Measurements from ENCODE around the gene OGFOD3. TPM values are rescaled to one million over a fixed set of nuclear protein-coding genes. Genes with fewer than 3 reads are reported as not detected.

OGFOD3 gene
- total and polyA plus RNA-seq, 9 donors: 17.2 to 25.9 (median 23.2) TPM

Other genes with a start within 250 kb of the OGFOD3 start
- gene CCDC57, start 205.7 kb downstream of the OGFOD3 start, total RNA-seq: 15.7 TPM
- gene CCDC57, start 205.7 kb downstream of the OGFOD3 start, polyA plus RNA-seq (ENCODE audit: insufficient read depth in 1 of 8, insufficient read length in 8 of 8, low replicate concordance in 1 of 8): 10 to 100 TPM; 18.1 to 37.4 (median 30.8) TPM
- gene SLC16A3, start 189.5 kb downstream of the OGFOD3 start, total RNA-seq: 21.9 TPM
- gene SLC16A3, start 189.5 kb downstream of the OGFOD3 start, polyA plus RNA-seq (ENCODE audit: insufficient read depth in 1 of 8, insufficient read length in 8 of 8, low replicate concordance in 1 of 8): 10 to 100 TPM; 21.9 to 47.3 (median 33.4) TPM
- 15.0 TPM for gene CSNK1D, start 144.9 kb downstream of the OGFOD3 start, total RNA-seq
- 10 to 100 TPM; 63.2 to 82.2 (median 73.2) TPM for gene CSNK1D, start 144.9 kb downstream of the OGFOD3 start, polyA plus RNA-seq (ENCODE audit: insufficient read depth in 1 of 8, insufficient read length in 8 of 8, low replicate concordance in 1 of 8)
- gene CD7, start 101.0 kb downstream of the OGFOD3 start, total RNA-seq: 0.22 TPM
- gene CD7, start 101.0 kb downstream of the OGFOD3 start, polyA plus RNA-seq (ENCODE audit: insufficient read depth in 1 of 8, insufficient read length in 8 of 8, low replicate concordance in 1 of 8): 1 to 10 TPM in 2 of 8 donors, under 1 TPM in 6; 0.24 to 1.4 (median 0.69) TPM
- 5.3 TPM for gene SECTM1, start 84.8 kb downstream of the OGFOD3 start, total RNA-seq
- gene SECTM1, start 84.8 kb downstream of the OGFOD3 start, polyA plus RNA-seq (ENCODE audit: insufficient read depth in 1 of 8, insufficient read length in 8 of 8, low replicate concordance in 1 of 8): 1 to 10 TPM; 2.6 to 6.3 (median 3.6) TPM
- 0.09 TPM for gene TEX19, start 59.3 kb downstream of the OGFOD3 start, total RNA-seq
- gene TEX19, start 59.3 kb downstream of the OGFOD3 start, polyA plus RNA-seq (ENCODE audit: insufficient read depth in 1 of 8, insufficient read length in 8 of 8, low replicate concordance in 1 of 8): under 1 TPM in 7 of 8 donors, not detected in 1; 0.07 to 0.17 (median 0.09) TPM
- 2.2 TPM for gene UTS2R, start 46.8 kb downstream of the OGFOD3 start, total RNA-seq
- gene UTS2R, start 46.8 kb downstream of the OGFOD3 start, polyA plus RNA-seq (ENCODE audit: insufficient read depth in 1 of 8, insufficient read length in 8 of 8, low replicate concordance in 1 of 8): 10 to 100 TPM in 4 of 8 donors, 1 to 10 TPM in 4; 4.8 to 16.5 (median 8.9) TPM
- 12.9 TPM for gene HEXD, start 239 bp downstream of the OGFOD3 start, total RNA-seq
- gene HEXD, start 239 bp downstream of the OGFOD3 start, polyA plus RNA-seq (ENCODE audit: insufficient read depth in 1 of 8, insufficient read length in 8 of 8, low replicate concordance in 1 of 8): 10 to 100 TPM; 16.2 to 29.7 (median 21.2) TPM
- gene CYBC1, start 32.2 kb upstream of the OGFOD3 start, total RNA-seq: 28.9 TPM
- 10 to 100 TPM; 30.7 to 53.5 (median 35.2) TPM for gene CYBC1, start 32.2 kb upstream of the OGFOD3 start, polyA plus RNA-seq (ENCODE audit: insufficient read depth in 1 of 8, insufficient read length in 8 of 8, low replicate concordance in 1 of 8)
- 32.1 TPM for gene NARF, start 40.2 kb upstream of the OGFOD3 start, total RNA-seq
- 10 to 100 TPM; 50.3 to 77.5 (median 56.2) TPM for gene NARF, start 40.2 kb upstream of the OGFOD3 start, polyA plus RNA-seq (ENCODE audit: insufficient read depth in 1 of 8, insufficient read length in 8 of 8, low replicate concordance in 1 of 8)
- gene FOXK2, start 101.1 kb upstream of the OGFOD3 start, total RNA-seq: 31.8 TPM
- 10 to 100 TPM; 33.5 to 47.3 (median 39.1) TPM for gene FOXK2, start 101.1 kb upstream of the OGFOD3 start, polyA plus RNA-seq (ENCODE audit: insufficient read depth in 1 of 8, insufficient read length in 8 of 8, low replicate concordance in 1 of 8)
- gene WDR45B, start 229.9 kb upstream of the OGFOD3 start, total RNA-seq: 51.9 TPM
- gene WDR45B, start 229.9 kb upstream of the OGFOD3 start, polyA plus RNA-seq (ENCODE audit: insufficient read depth in 1 of 8, insufficient read length in 8 of 8, low replicate concordance in 1 of 8): 10 to 100 TPM; 53.2 to 71.6 (median 63.3) TPM